CD4-positive, alpha-beta T cell (primary cell): ENCODE results near the gene RAB17. TPM values are rescaled to one million over a fixed set of nuclear protein-coding genes. Genes with fewer than 3 reads are reported as not detected.

Experiments used
- ATAC-seq: fragments of 200-7000 bp; cut with Tn5 transposase; one replicate; pipeline ENCODE4 v1.10.0; 2022; ENCODE audit warnings: mild to moderate bottlenecking; ENCODE audit not compliant: poor library complexity
- CTCF ChIA-PET: fragments of 350-600 bp; sonication (Branson Sonifier 250); formaldehyde crosslinking; loops from one replicate; lab custom pipeline; 2021; ENCODE audit warnings: antibody characterized with exemption, inconsistent platforms; lab: Charles Lee
- POLR2A ChIA-PET: fragments of 350-600 bp; sonication (Branson Sonifier 250); formaldehyde crosslinking; loops from one replicate; lab custom pipeline; 2021; ENCODE audit warnings: antibody characterized with exemption, inconsistent platforms; lab: Charles Lee
- DNase-seq, 14 experiments: peaks; one replicate each; pipeline ENCODE4 v3.0.0-alpha.2; 2013 to 2020; ENCODE audit warnings: mixed read lengths in 2 of 14
- H3K27ac ChIP-seq, 2 donors: one replicate each; pipeline versions ENCODE4 v1.5.1 to v1.7.0; 2013; ENCODE audit warnings: low read length in 2 of 2, low read depth in 1 of 2, mild to moderate bottlenecking in 1 of 2
- H3K27me3 ChIP-seq, 2 experiments: 1 replicate in 1 of 2; 2 replicates in 1 of 2; pipeline versions ENCODE4 v1.6.1 to v1.7.0; 2013; ENCODE audit warnings: low read length in 2 of 2, control low read depth in 1 of 2, mild to moderate bottlenecking in 1 of 2, moderate library complexity in 1 of 2; ENCODE audit not compliant: insufficient read depth in 2 of 2, control insufficient read depth in 1 of 2
- H3K36me3 ChIP-seq: one replicate; pipeline ENCODE4 v1.6.1; 2013; ENCODE audit warnings: low read length, control low read depth; ENCODE audit not compliant: insufficient read depth
- H3K4me1 ChIP-seq: one replicate; pipeline ENCODE4 v1.6.1; 2013; ENCODE audit warnings: low read length, control low read depth; ENCODE audit not compliant: insufficient read depth
- H3K4me3 ChIP-seq: one replicate; pipeline ENCODE4 v1.5.1; 2013; ENCODE audit warnings: mild to moderate bottlenecking, low read length, moderate library complexity
- H3K9me3 ChIP-seq, 2 experiments: 1 replicate in 1 of 2; 2 replicates in 1 of 2; pipeline versions ENCODE4 v1.6.1 to v1.7.0; 2013; ENCODE audit warnings: low read length in 2 of 2, mild to moderate bottlenecking in 2 of 2, control low read depth in 1 of 2, moderate library complexity in 1 of 2; ENCODE audit not compliant: control insufficient read depth in 1 of 2, insufficient read depth in 1 of 2
- H3K27ac Mint-ChIP-seq: one replicate; pipeline ENCODE4 v1.8.0; 2020; ENCODE audit warnings: mixed read lengths
- H3K27me3 Mint-ChIP-seq: one replicate; pipeline ENCODE4 v1.8.0; 2021; ENCODE audit warnings: mixed read lengths
- H3K36me3 Mint-ChIP-seq: one replicate; pipeline ENCODE4 v1.8.0; 2021; ENCODE audit warnings: low read depth, mixed read lengths
- H3K4me1 Mint-ChIP-seq: one replicate; pipeline ENCODE4 v1.8.0; 2021; ENCODE audit warnings: low read depth, mixed read lengths
- H3K4me3 Mint-ChIP-seq: one replicate; pipeline ENCODE4 v1.8.0; 2020; ENCODE audit warnings: mild to moderate bottlenecking, mixed read lengths
- H3K9me3 Mint-ChIP-seq: one replicate; pipeline ENCODE4 v1.8.0; 2020; ENCODE audit warnings: mixed read lengths
- CTCF ChIP-seq: fragments of 200-600 bp; IDR thresholded peaks from one replicate; pipeline ENCODE4 v1.8.0; 2022; ENCODE audit warnings: antibody characterized with exemption, mild to moderate bottlenecking
- intact Hi-C, 2 experiments: fragments of 100-400 bp; cut with DNase I in 1 of 2; cut with micrococcal nuclease in 1 of 2; formaldehyde crosslinking; loops; one replicate each; pipeline versions ENCODE4 v1.15.1 to v1.9.0; 2023 to 2025; cut with DNase I, micrococcal nuclease
- total RNA-seq, 174 experiments: library from RNA in 2 of 174; stranded (reverse) in 2 of 174; gene quantifications; one replicate each; pipeline ENCODE4 v1.2.3 and lab custom pipeline; 2021 to 2026

RAB17 gene
- total RNA-seq, 2 experiments from 2014 or later = not detected

GRCh38 chr2:237615631-237616249 lies 25.2 kb upstream of the RAB17 start:
- H3K27me3 ChIP-seq = no peaks in the 10 kb centered on the region
- intact Hi-C loops = no loop called here
- H3K27ac ChIP-seq = no peak overlapping the region
- DNase-seq (no peak), ATAC-seq (no peak)
- Mint-ChIP-seq H3K9me3 (no peaks in the 10 kb centered on the region), H3K4me3 (no peak overlapping the region), H3K27me3 (no peaks in the 10 kb centered on the region), H3K27ac (no peak overlapping the region), H3K36me3 (no peaks in the 10 kb centered on the region), H3K4me1 (peaks cover 53% of the 10 kb centered on the region)
- H3K9me3 ChIP-seq = no peaks in the 10 kb centered on the region
- no peak overlapping the region for H3K4me3 ChIP-seq
- no peaks in the 10 kb centered on the region for H3K36me3 ChIP-seq
- CTCF ChIA-PET = no interaction called here
- peaks cover 20% of the 10 kb centered on the region for H3K4me1 ChIP-seq
- no peak for TF ChIP-seq CTCF
- POLR2A ChIA-PET = interaction anchor here (2.1 kb wide), 1 partner anchor 13 kb away, joined by 10 read pairs; no protein-coding TSS in a partner anchor

- no peak for TF ChIP-seq CTCF
- Mint-ChIP-seq H3K27me3 (no peaks in the 10 kb centered on the region), H3K4me1 (peaks cover 53% of the 10 kb centered on the region), H3K4me3 (no peak overlapping the region), H3K9me3 (no peaks in the 10 kb centered on the region), H3K27ac (no peak overlapping the region), H3K36me3 (no peaks in the 10 kb centered on the region)
- ChIA-PET CTCF (no interaction called here), POLR2A (no interaction called here)
- Histone ChIP-seq H3K4me1 (peaks cover 20% of the 10 kb centered on the region), H3K27me3 (no peaks in the 10 kb centered on the region), H3K9me3 (no peaks in the 10 kb centered on the region), H3K4me3 (no peak overlapping the region), H3K36me3 (no peaks in the 10 kb centered on the region), H3K27ac (no peak overlapping the region)
- DNase-seq (no peak), ATAC-seq (peak; percentile 21)
- intact Hi-C loops = no loop called here
These were observed 23.7 kb upstream of the RAB17 start for GRCh38 chr2:237614151-237614720.

- ATAC-seq (no peak), DNase-seq (no peak)
- Mint-ChIP-seq H3K27me3 (no peaks in the 10 kb centered on the region), H3K4me3 (no peak overlapping the region), H3K4me1 (peaks cover 50% of the 10 kb centered on the region), H3K9me3 (no peaks in the 10 kb centered on the region), H3K36me3 (no peaks in the 10 kb centered on the region), H3K27ac (no peak overlapping the region)
- intact Hi-C loops = no loop called here
- H3K27ac ChIP-seq = no peak overlapping the region
- no peak for TF ChIP-seq CTCF
- H3K9me3 ChIP-seq = no peaks in the 10 kb centered on the region
- no peaks in the 10 kb centered on the region for H3K27me3 ChIP-seq
- no peaks in the 10 kb centered on the region for H3K36me3 ChIP-seq
- POLR2A ChIA-PET = no interaction called here
- H3K4me3 ChIP-seq = no peak overlapping the region
- peaks cover 20% of the 10 kb centered on the region for H3K4me1 ChIP-seq
- CTCF ChIA-PET = no interaction called here
These were observed 23.1 kb upstream of the RAB17 start for GRCh38 chr2:237613679-237614078.
